HG03342 (cell line): Measurements from ENCODE around the gene MCTP1.

Experiments used
- ATAC-seq: cut with Tn5 transposase; IDR thresholded peaks from one replicate; pipeline ENCODE4 v1.9.1; 2021; ENCODE audit warnings: mild to moderate bottlenecking, moderate library complexity; ENCODE audit not compliant: unreplicated experiment

Gene MCTP1

DNA sequence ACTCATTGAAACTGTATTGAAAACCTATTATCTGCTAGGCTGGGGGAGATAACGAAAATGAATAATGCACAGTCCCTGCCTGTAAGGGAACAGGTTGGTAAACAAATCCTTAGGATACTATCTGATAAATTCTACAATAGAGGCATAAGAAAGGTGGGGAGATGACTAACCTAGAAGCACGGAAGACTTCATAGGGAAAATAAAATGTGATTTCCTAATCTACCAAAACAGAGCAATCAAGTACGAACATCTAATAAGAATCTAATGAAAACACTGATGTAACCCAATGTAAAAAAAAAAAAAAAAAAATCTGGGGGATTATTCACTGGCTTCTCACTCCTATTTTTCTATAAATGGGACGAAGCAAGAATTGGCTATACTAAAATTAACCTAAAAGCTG lies 542.0 kb downstream of the MCTP1 start:
- ATAC-seq: no peak

GRCh38 chr5:94740286-94740685 lies 544.6 kb downstream of the MCTP1 start:
- ATAC-seq: no peak

- ATAC-seq: no peak
Observed at GRCh38 chr5:94736498-94736897, 548.4 kb downstream of the MCTP1 start.

DNA sequence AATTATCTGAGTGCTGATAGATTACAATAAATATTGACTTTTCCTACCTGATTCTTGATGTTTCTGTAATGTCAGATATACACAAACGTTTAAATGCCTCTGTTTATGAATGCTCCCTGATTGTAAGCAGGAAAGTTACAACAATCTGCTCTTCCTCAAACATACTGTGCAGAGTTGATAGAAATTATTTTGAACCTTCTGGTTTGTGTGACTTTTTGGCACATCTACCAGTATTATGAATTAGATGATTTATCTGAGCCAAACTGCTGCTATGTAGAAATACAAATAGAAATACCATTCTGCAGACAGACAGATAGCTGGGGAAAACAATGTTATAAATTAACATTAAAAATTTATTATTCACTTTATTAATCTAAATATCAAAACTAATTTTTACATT lies 553.4 kb downstream of the MCTP1 start:
- ATAC-seq: no peak

DNA sequence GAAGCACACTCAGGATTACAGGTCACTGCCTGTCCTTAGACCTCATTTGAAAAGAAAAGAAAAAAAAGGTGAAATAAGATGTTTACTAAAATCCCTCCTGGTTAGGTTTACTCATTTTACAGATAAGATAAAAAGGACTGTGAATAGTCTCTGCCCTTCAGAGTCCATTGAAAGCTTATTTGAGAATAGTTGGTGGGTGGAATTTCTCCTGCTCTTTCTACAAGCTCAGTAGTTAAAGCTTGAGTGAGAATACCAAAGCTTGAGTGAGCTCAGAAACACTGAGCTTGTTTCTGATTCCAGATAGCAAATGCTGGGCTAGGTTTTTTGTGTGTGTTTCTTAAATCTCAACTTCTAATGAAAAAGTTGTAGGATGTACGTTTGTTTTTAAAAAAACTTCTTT lies 559.8 kb downstream of the MCTP1 start:
- ATAC-seq: no peak

- ATAC-seq: no peak
Observed at GRCh38 chr5:94715768-94716167, 569.1 kb downstream of the MCTP1 start.

DNA sequence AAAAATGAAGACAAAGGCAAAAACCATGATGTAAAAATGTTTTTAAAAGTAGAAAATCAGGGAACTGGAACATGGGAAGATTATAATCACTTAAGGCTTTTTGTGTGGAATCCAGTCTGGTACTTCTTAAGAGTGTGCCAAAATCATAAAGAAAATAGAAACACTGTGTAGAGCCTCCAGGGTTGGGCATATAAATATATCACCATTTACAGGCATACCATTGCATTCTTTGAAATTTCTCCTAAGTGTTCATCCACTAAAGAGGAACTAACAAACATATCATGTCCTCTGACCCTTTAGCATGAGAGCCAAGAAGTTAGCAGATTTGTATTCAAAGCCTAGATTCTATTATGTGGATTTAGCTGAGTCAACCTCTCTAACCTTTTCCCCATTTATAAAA lies 573.1 kb downstream of the MCTP1 start:
- no peak for ATAC-seq

DNA sequence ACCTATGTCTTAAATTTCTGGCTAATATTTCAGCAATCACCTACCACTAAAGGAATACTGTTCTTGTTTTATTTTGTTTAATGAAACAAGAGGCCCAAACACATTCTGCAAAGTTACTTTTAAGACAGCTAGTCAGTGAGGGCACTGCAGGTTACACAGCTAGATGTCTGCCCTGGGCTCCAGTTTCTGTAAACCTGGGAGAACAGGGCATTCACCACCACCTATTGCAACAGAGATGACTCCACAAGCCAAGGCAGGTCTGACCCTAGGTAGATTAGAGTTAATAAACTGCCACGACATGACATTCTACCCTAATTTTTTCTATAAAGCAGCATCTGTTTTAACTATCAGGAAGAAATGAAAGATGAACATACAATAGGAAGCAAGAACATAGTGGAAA lies 575.6 kb downstream of the MCTP1 start:
- no peak for ATAC-seq

GRCh38 chr5:94707359-94707758 lies 577.5 kb downstream of the MCTP1 start:
- no peak for ATAC-seq

- no peak for ATAC-seq
Observed at GRCh38 chr5:94705427-94705826, 579.5 kb downstream of the MCTP1 start.

DNA sequence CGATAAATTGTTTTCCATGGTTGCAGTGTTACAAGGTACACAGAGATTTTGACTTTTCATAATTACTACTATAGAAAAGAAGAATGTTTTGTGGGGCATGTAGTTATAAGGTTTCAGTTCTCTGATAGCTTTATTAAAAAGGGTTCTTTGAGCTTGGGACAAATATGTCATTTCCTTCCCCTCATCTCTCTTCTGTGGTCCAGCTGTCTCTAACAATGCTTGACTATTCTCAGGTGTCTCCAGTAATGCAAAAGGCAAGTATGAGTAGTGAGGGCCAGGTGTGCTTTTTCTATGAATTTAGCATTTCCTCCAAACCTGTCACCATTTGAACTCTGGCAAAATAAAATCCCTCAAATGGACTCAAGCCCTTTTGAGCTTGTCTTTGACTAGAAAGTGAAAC lies 582.2 kb downstream of the MCTP1 start:
- peak; percentile 67 for ATAC-seq

GRCh38 chr5:94700592-94700991 lies 584.3 kb downstream of the MCTP1 start:
- ATAC-seq: peak; percentile 72

- no peak for ATAC-seq
Observed at GRCh38 chr5:94699562-94699961, 585.3 kb downstream of the MCTP1 start.

DNA sequence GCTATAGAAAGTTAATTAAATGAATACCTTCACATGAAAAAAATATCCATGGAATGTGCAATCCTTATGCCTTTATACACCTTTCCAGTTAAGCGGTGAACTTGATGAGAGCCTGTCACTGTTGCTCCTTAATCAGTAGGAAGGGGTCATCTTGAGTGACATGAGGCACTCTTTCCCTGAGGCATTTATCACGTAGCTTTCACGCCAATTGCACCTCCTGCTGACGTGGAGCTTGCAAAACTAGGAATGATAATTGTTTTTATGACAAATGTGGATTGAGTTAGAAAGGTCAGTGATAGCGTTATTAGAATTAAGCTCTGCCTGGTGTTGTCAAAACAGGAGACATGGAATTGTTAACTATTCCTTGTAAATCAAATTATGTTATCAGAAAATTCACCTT lies 586.7 kb downstream of the MCTP1 start:
- no peak for ATAC-seq

GRCh38 chr5:94694671-94695070 lies 590.2 kb downstream of the MCTP1 start:
- no peak for ATAC-seq

DNA sequence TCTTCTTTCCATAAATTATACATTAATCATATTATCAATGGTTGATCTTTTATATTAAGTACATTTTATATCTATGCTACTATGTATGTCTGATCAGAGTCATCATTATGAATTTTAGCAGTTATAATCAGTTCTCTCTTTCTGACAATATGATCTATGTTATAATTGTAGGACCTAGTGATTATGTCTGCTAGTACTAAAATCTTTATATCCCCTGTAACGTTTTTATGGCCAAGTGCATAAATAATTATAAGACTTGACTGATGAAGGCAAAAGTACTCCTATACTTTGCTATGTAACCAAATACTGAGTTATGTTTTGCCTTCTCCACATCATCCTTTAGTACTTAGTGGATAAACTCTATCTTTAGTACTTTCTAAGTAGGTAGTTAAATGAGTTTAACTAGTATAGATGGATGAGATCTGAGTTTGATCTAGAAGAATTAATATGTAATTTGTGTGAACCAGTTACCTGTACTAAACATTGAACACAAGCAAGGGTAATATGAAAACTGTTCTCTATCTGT lies 591.0 kb downstream of the MCTP1 start:
- no peak for ATAC-seq

DNA sequence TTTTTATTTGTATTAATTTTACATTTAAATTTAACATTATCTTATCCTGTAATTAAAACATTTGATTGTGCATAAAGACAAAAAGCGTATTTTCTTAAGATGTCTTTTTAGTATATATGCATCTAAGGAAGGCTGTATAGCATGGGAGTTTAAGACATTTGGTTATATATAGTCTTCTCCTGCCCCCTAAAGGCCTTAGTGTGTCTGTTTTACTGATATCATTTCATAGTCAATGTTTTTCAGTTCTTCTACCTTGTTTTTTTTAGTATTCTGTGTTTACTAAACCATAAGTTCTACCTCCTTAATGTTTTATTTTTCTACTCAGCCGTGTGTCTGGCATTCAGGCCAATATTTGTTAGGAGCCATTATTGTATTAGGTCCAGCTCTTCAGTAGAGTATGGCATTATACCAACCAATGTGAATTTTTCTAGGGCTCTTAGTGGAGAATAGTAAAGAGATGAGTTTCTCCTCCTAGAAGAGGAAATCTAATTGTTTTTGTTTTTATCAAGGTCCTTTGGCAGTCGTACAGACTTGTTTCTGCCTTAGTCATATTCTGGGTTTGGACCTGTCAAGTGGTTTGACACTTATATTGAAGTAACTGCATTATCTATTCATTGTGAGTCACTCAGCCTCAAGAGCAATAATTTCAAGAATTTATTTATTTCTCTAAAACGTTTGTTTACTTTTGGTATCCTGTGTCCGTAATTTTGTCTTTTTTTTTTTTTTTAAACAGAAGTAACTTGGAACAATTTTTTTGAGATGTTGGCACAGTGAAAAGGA lies 591.7 kb downstream of the MCTP1 start:
- ATAC-seq: peak; percentile 80

- ATAC-seq: no peak
Observed at GRCh38 chr5:94692581-94692980, 592.3 kb downstream of the MCTP1 start.

DNA sequence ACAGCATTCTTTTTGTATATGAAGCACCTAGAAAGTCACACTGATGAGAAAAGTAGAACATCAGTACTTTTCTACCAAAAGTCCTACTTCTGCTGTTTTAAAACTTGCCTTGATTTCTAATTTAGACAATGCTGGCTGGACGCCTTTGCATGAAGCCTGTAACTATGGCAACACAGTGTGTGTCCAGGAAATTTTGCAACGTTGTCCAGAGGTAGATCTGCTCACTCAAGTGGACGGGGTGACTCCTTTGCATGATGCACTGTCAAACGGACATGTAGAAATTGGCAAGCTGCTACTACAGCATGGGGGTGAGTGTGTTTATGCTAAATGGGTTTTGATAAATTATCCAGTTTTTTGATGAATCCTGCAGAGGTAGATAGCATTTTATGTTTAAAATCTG lies 592.9 kb downstream of the MCTP1 start:
- ATAC-seq: no peak

GRCh38 chr5:94691291-94691690 lies 593.6 kb downstream of the MCTP1 start:
- ATAC-seq: no peak

- ATAC-seq: no peak
Observed at GRCh38 chr5:94690778-94691177, 594.1 kb downstream of the MCTP1 start.

DNA sequence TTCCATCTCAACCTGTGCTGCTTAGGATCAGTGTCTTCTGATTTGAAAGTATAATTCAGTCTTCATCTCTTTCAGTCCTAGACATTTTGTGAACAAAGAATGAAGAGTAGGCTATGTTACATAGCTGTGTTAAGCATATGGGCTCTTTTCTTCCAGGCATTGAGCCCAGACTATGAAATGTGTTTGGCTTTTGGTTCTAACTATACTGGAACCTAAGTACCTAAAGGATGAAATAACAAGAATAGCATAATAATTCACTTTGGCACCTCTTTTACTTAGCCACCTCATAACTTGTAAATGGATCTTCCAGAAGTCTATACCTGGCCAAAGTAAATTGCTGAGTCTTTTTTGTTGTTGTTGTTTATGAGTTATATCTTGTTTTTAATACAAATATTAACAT lies 595.0 kb downstream of the MCTP1 start:
- ATAC-seq: no peak
